ENCODE data around the gene ZCCHC14. TPM values are rescaled to one million over a fixed set of nuclear protein-coding genes. Genes with fewer than 3 reads are reported as not detected.
"Not testable (repeated sequence)": the region's sequence is repeated elsewhere in the genome, so short reads cannot be mapped to it uniquely, and the experiment has no call there.

ZCCHC14 gene
- total and polyA plus RNA-seq, 4 donors = 7.4 to 31.1 (median 19.3) TPM

- 51 to 66% methylated on average over 29 to 32 of the region's 34 CpGs for WGBS, 2 donors
- H3K4me3 ChIP-seq; H3K9ac ChIP-seq (ENCODE audit: insufficient read depth in 1 of 2, low read length in 2 of 2); H3K9me3 ChIP-seq (ENCODE audit: control insufficient read depth in 4 of 4, insufficient read depth in 3 of 4, low read length in 3 of 4); ATAC-seq (ENCODE audit: insufficient read depth, low FRiP score); H3K27me3 ChIP-seq (ENCODE audit: control insufficient read depth in 3 of 3, insufficient read depth in 3 of 3, low read length in 2 of 3); H3K36me3 ChIP-seq (ENCODE audit: control insufficient read depth in 4 of 4, insufficient read depth in 4 of 4, low read length in 4 of 4): not testable (repeated sequence)
- Histone ChIP-seq H3K4me1 (ENCODE audit: control insufficient read depth in 5 of 5, insufficient read depth in 5 of 5, low read length in 5 of 5) (peaks cover 0 to 36% (median 4%) of the 10 kb centered on the region in 5 donors), H3K27ac (ENCODE audit: low read depth in 1 of 2, low read length in 1 of 2) (peak overlapping the region; percentile 78 to 86)
- peak in 1 of 3 donors; percentile 66 for DNase-seq
These were observed 25.0 kb upstream of the ZCCHC14 start for GRCh38 chr16:87517610-87518429.

GRCh38 chr16:87516361-87516760, 23.5 kb upstream of the ZCCHC14 start:
- WGBS, 2 donors = 82 to 85% methylated on average over 12 of the region's 12 CpGs
- Histone ChIP-seq H3K36me3 (ENCODE audit: control insufficient read depth in 4 of 4, insufficient read depth in 4 of 4, low read length in 4 of 4) (no peaks in the 10 kb centered on the region), H3K27ac (ENCODE audit: low read depth in 1 of 2, low read length in 1 of 2) (peak overlapping the region in 1 of 2 donors; percentile 21)

GRCh38 chr16:87515475-87516330, 22.9 kb upstream of the ZCCHC14 start:
- 76 to 88% methylated on average over 19 of the region's 19 CpGs for WGBS, 2 donors
- Histone ChIP-seq H3K9me3 (ENCODE audit: control insufficient read depth in 4 of 4, insufficient read depth in 3 of 4, low read length in 3 of 4) (no peaks in the 10 kb centered on the region), H3K27ac (ENCODE audit: low read depth in 1 of 2, low read length in 1 of 2) (peak overlapping the region in 1 of 2 donors; percentile 21), H3K36me3 (ENCODE audit: control insufficient read depth in 4 of 4, insufficient read depth in 4 of 4, low read length in 4 of 4) (no peaks in the 10 kb centered on the region), H3K27me3 (ENCODE audit: control insufficient read depth in 3 of 3, insufficient read depth in 3 of 3, low read length in 2 of 3) (no peaks in the 10 kb centered on the region), H3K4me1 (ENCODE audit: control insufficient read depth in 5 of 5, insufficient read depth in 5 of 5, low read length in 5 of 5) (peaks cover 0 to 36% (median 4%) of the 10 kb centered on the region in 5 donors), H3K4me3 (no peak overlapping the region), H3K9ac (ENCODE audit: insufficient read depth in 1 of 2, low read length in 2 of 2) (peak overlapping the region in 1 of 2 donors; percentile 56)
- ATAC-seq (ENCODE audit: insufficient read depth, low FRiP score) = no peak
- peak; percentile 91 to 96 (median 95) for DNase-seq
- no peak for TF ChIP-seq CTCF (IDR thresholded peaks at IDR 0.05; ENCODE audit: control extremely low read depth, extremely low read depth)

More at GRCh38 chr16:87516361-87516760, 23.5 kb upstream of the ZCCHC14 start:
- H3K27me3 ChIP-seq (ENCODE audit: control insufficient read depth in 3 of 3, insufficient read depth in 3 of 3, low read length in 2 of 3) = no peaks in the 10 kb centered on the region
- no peak overlapping the region for H3K4me3 ChIP-seq
- DNase-seq = no peak
- H3K9ac ChIP-seq (ENCODE audit: insufficient read depth in 1 of 2, low read length in 2 of 2) = peak overlapping the region in 1 of 2 donors; percentile 56
- H3K4me1 ChIP-seq (ENCODE audit: control insufficient read depth in 5 of 5, insufficient read depth in 5 of 5, low read length in 5 of 5) = peaks cover 0 to 36% (median 4%) of the 10 kb centered on the region in 5 donors
- no peaks in the 10 kb centered on the region for H3K9me3 ChIP-seq (ENCODE audit: control insufficient read depth in 4 of 4, insufficient read depth in 3 of 4, low read length in 3 of 4)
- TF ChIP-seq CTCF (IDR thresholded peaks at IDR 0.05; ENCODE audit: control extremely low read depth, extremely low read depth) = no peak
- ATAC-seq (ENCODE audit: insufficient read depth, low FRiP score) = no peak

GRCh38 chr16:87509778-87510177, 17.0 kb upstream of the ZCCHC14 start:
- H3K4me3 ChIP-seq; H3K9me3 ChIP-seq (ENCODE audit: control insufficient read depth in 4 of 4, insufficient read depth in 3 of 4, low read length in 3 of 4); DNase-seq; H3K36me3 ChIP-seq (ENCODE audit: control insufficient read depth in 4 of 4, insufficient read depth in 4 of 4, low read length in 4 of 4); H3K27me3 ChIP-seq (ENCODE audit: control insufficient read depth in 3 of 3, insufficient read depth in 3 of 3, low read length in 2 of 3); H3K9ac ChIP-seq (ENCODE audit: insufficient read depth in 1 of 2, low read length in 2 of 2); ATAC-seq (ENCODE audit: insufficient read depth, low FRiP score); H3K4me1 ChIP-seq (ENCODE audit: control insufficient read depth in 5 of 5, insufficient read depth in 5 of 5, low read length in 5 of 5); H3K27ac ChIP-seq (ENCODE audit: low read depth in 1 of 2, low read length in 1 of 2): not testable (repeated sequence)
- 91 to 96% methylated on average over 4 of the region's 4 CpGs for WGBS, 2 donors

All from lung (tissue), 12 donors.